Endothelial cell of umbilical vein (primary cell): ENCODE measurements around the gene PHC1.

Experiments
- CTCF ChIP-seq, 2 donors: IDR thresholded peaks; 1 replicate in 1 of 2; 2 replicates in 1 of 2; pipeline ENCODE4 v1.5.1; 2011; ENCODE audit warnings: low read length in 2 of 2, mild to moderate bottlenecking in 2 of 2, moderate library complexity in 2 of 2, control low read depth in 1 of 2, inconsistent platforms in 1 of 2, low read depth in 1 of 2; ENCODE audit not compliant: insufficient read depth in 1 of 2; ENCODE audit errors: extremely low read depth in 1 of 2
- EZH2 ChIP-seq: IDR thresholded peaks from 2 replicates; pipeline ENCODE4 v1.6.1; 2012; ENCODE audit warnings: borderline replicate concordance, low read depth, mild to moderate bottlenecking, moderate library complexity, low read length, inconsistent platforms; ENCODE audit not compliant: severe bottlenecking
- GATA2 ChIP-seq: IDR thresholded peaks from 2 replicates; pipeline ENCODE4 v1.7.0; 2011; ENCODE audit warnings: low read depth, mild to moderate bottlenecking, moderate library complexity, mixed read lengths, low read length; ENCODE audit not compliant: insufficient read length, insufficient read depth
- JUN ChIP-seq: IDR thresholded peaks from 2 replicates; pipeline ENCODE4 v1.6.1; 2011; ENCODE audit warnings: borderline replicate concordance, low read depth; ENCODE audit not compliant: insufficient read length, insufficient read depth
- MAX ChIP-seq: IDR thresholded peaks from 2 replicates; pipeline ENCODE4 v1.6.1; 2011; ENCODE audit not compliant: insufficient read depth, insufficient read length
- MYC ChIP-seq: IDR thresholded peaks from one replicate; pipeline ENCODE4 v1.6.1; 2011; ENCODE audit warnings: mild to moderate bottlenecking, low read depth, low read length
- POLR2A ChIP-seq: IDR thresholded peaks from 2 replicates; pipeline ENCODE4 v1.6.1; 2012; ENCODE audit warnings: low read depth, mild to moderate bottlenecking, control low read depth, low read length
- POLR2AphosphoS5 ChIP-seq: IDR thresholded peaks from 2 replicates; pipeline ENCODE4 v1.6.1; 2012; ENCODE audit warnings: low read depth, mild to moderate bottlenecking, control low read depth, low read length, moderate library complexity; ENCODE audit not compliant: insufficient read depth

GRCh38 chr12:8950221-8950527 is 35.9 kb downstream of the PHC1 start:
- TF ChIP-seq POLR2AphosphoS5 (no peak), EZH2 (no peak), POLR2A (no peak), CTCF (IDR thresholded peaks at IDR 0.05; ENCODE audit: extremely low read depth in 1 of 2, insufficient read depth in 1 of 2, low read depth in 1 of 2, low read length in 2 of 2) (no peak), JUN (no peak), MAX (no peak), MYC (no peak), GATA2 (peak; percentile 18)
